Left lung (tissue), 10 donors: ENCODE measurements around the gene LRPPRC. TPM values are rescaled to one million over a fixed set of nuclear protein-coding genes. Genes with fewer than 3 reads are reported as not detected.

Experiments
- ATAC-seq: fragments of 200-7000 bp; cut with Tn5 transposase; one replicate; pipeline ENCODE4 v1.9.1; 2020; ENCODE audit warnings: moderate library complexity
- DNase-seq, 4 donors: peaks; one replicate each; pipeline ENCODE4 v3.0.0-alpha.2; 2013 to 2020
- H3K27ac ChIP-seq, 2 donors: fragments of 200-600 bp; sonication (generic) in 1 of 2; one replicate each; pipeline versions ENCODE4 v1.5.0 to v1.8.0; 2020 to 2021
- H3K27me3 ChIP-seq, 2 donors: fragments of 200-600 bp; sonication (generic) in 1 of 2; one replicate each; pipeline versions ENCODE4 v1.5.0 to v1.8.0; 2020 to 2021
- H3K36me3 ChIP-seq, 2 donors: fragments of 200-600 bp; sonication (generic) in 1 of 2; one replicate each; pipeline versions ENCODE4 v1.5.0 to v1.8.0; 2020 to 2021
- H3K4me1 ChIP-seq, 2 donors: fragments of 200-600 bp; one replicate each; pipeline ENCODE4 v1.8.0; 2021
- H3K4me3 ChIP-seq, 2 donors: fragments of 200-600 bp; sonication (generic) in 1 of 2; one replicate each; pipeline versions ENCODE4 v1.5.0 to v1.8.0; 2020 to 2021; ENCODE audit warnings: mild to moderate bottlenecking in 1 of 2
- H3K9me3 ChIP-seq, 2 donors: fragments of 200-600 bp; sonication (generic) in 1 of 2; one replicate each; pipeline versions ENCODE4 v1.5.0 to v1.8.0; 2020 to 2021
- intact Hi-C, 2 donors: fragments of 100-400 bp; cut with DNase I; formaldehyde crosslinking; loops; one replicate each; pipeline versions ENCODE4 v1.11.2 to v1.14.2; 2022
- polyA plus RNA-seq, 6 donors: library from polyadenylated mRNA; unstranded; fragments of 120-200 nt; gene quantifications; one replicate each; pipeline ENCODE4 v1.2.1, GENCODE V29; 2013; ENCODE audit not compliant: insufficient read length in 6 of 6
- total RNA-seq, 2 donors: library from RNA; stranded (reverse); fragmentation: NEBNext Ultra II Directional; extraction: Animal tissue kit (Norgen Biotek cat#: 25700); gene quantifications; one replicate each; pipeline ENCODE4 v1.2.1, GENCODE V29; 2021
- TF ChIP-seq, protein P1 (sequence below), 2 donors: fragments of 200-600 bp; sonication (generic) in 1 of 2; IDR thresholded peaks; one replicate each; pipeline versions ENCODE4 v1.5.0 to v1.8.0; 2021; ENCODE audit warnings: antibody characterized with exemption in 2 of 2
- donor health status: DM: no; HTN: yes; CAD: no.
- donor health status: DM: no; HTN: no; CAD: no.

The LRPPRC gene
- total and polyA plus RNA-seq, 8 donors, result 63.1 to 112 (median 98.5) TPM

DNA sequence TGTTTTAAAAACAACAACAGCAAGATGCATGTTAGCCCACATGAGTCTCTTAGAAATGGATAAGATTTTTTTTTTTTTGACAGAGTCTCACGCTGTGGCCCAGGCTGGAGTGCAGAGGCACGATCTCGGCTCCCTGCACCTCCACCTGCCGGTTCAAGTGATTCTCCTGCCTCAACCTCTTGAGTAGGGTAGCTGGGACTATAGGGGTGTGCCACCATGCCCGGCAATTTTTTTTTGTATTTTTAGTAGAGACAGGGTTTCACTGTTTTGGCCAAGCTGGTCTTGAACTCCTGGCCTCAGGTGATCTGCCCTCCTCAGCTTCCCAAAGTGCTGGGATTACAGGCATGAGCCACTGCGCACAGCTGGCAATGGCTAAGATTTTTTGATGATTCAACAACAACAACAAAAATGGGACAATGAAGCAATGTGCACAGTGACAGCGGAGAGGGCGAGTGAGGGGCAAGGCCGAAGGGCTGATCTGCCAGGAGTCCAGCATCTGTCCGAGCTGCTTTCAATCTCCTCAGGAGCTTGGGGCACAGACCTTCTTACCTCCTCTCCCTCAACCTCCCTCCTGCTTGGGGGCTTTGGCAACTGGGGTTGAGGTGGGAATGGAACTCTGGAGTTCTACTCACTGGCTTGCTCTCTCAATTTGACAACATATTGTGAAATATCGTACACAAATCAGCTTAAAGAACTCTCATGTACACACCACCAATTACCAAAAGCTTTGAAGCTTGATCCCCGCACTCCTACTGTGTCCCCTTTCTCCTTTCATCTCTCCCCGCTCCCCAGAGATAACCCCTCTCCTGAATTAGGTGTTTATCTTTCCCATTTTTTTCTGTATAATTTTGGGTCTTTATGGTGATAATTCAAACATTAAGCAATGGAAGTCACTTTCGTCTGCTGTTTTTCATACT, 153.6 kb downstream of the LRPPRC start:
- H3K27me3 ChIP-seq, result peaks cover 0 to 6% of the 10 kb centered on the region in 2 donors
- no peaks in the 10 kb centered on the region for H3K36me3 ChIP-seq
- H3K9me3 ChIP-seq, result no peaks in the 10 kb centered on the region
- H3K4me1 ChIP-seq, result no peaks in the 10 kb centered on the region
- no peak for DNase-seq
- no peak overlapping the region for H3K4me3 ChIP-seq
- intact Hi-C loops, result no loop called here
- TF ChIP-seq, protein P1, sequence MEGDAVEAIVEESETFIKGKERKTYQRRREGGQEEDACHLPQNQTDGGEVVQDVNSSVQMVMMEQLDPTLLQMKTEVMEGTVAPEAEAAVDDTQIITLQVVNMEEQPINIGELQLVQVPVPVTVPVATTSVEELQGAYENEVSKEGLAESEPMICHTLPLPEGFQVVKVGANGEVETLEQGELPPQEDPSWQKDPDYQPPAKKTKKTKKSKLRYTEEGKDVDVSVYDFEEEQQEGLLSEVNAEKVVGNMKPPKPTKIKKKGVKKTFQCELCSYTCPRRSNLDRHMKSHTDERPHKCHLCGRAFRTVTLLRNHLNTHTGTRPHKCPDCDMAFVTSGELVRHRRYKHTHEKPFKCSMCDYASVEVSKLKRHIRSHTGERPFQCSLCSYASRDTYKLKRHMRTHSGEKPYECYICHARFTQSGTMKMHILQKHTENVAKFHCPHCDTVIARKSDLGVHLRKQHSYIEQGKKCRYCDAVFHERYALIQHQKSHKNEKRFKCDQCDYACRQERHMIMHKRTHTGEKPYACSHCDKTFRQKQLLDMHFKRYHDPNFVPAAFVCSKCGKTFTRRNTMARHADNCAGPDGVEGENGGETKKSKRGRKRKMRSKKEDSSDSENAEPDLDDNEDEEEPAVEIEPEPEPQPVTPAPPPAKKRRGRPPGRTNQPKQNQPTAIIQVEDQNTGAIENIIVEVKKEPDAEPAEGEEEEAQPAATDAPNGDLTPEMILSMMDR (IDR thresholded peaks at IDR 0.05), result no peak
- no peak overlapping the region for H3K27ac ChIP-seq
- no peak for ATAC-seq

DNA sequence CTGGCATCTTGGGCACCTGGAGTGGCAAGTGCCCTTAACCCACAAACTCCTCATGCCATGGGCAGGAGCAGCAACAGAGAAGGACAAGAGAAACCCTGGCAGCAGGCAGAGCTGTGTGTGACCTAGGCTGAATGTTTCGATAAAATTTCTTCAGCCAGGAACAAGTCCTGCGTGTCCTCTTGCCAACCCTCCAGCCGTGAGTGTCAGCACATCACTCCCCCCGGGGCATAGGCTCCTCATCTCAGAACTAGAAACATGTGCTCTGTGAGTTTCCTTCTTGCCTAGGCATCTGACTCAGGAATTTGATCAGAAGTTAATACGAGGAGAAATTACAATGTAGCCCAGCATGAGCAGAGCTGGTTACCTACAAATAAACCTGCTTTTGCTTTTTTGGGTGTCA, 154.8 kb downstream of the LRPPRC start:
- peaks cover 0 to 6% of the 10 kb centered on the region in 2 donors for H3K27me3 ChIP-seq
- DNase-seq (no peak), ATAC-seq (no peak)
- no peaks in the 10 kb centered on the region for H3K36me3 ChIP-seq
- H3K4me1 ChIP-seq, result no peaks in the 10 kb centered on the region
- TF ChIP-seq, protein P1 (IDR thresholded peaks at IDR 0.05), result no peak
- no peak overlapping the region for H3K4me3 ChIP-seq
- H3K9me3 ChIP-seq, result no peaks in the 10 kb centered on the region
- H3K27ac ChIP-seq, result no peak overlapping the region
- intact Hi-C loops, result no loop called here

DNA sequence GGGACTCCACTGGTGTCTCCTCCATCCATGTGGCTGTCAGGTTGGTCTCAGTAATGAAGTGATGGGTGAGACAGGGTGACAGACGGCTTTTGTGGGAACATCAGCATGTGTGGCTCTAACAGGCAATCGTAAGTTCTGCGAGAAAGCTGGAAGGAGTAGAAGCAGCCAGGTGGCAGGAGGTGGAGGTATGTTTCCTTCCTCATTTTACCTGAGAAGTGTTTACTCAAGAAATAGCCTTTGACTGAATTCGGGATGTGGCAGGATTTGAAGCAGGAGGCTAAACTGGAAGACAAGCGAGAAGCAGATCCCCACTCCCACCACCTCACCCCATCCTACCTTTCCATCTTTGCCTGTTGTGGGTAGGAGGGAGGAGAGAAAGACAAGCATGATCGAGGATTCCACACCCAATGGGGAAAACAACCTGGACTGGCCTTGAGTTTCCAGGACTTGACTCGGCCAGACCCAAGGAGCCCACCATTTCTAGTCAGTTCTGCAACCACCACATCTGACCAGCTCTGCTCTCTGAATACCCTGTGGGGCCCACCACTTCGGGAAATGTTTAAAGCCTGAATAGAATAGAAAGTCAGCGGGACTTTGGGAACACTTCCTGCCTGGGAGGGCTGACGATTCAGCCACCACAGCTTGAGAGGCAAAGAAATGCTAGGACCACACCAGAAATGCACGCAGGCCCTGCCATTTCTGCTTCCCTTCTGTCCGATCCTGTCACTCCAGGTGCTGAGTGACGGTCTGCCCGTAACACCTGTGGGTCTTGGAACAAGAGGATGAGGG, 155.8 kb downstream of the LRPPRC start:
- DNase-seq (no peak), ATAC-seq (no peak)
- Histone ChIP-seq H3K4me1 (no peaks in the 10 kb centered on the region), H3K27me3 (peaks cover 0 to 6% of the 10 kb centered on the region in 2 donors), H3K9me3 (no peaks in the 10 kb centered on the region), H3K4me3 (no peak overlapping the region), H3K36me3 (no peaks in the 10 kb centered on the region), H3K27ac (no peak overlapping the region)
- TF ChIP-seq, protein P1 (IDR thresholded peaks at IDR 0.05), result no peak
- intact Hi-C loops, result no loop called here

DNA sequence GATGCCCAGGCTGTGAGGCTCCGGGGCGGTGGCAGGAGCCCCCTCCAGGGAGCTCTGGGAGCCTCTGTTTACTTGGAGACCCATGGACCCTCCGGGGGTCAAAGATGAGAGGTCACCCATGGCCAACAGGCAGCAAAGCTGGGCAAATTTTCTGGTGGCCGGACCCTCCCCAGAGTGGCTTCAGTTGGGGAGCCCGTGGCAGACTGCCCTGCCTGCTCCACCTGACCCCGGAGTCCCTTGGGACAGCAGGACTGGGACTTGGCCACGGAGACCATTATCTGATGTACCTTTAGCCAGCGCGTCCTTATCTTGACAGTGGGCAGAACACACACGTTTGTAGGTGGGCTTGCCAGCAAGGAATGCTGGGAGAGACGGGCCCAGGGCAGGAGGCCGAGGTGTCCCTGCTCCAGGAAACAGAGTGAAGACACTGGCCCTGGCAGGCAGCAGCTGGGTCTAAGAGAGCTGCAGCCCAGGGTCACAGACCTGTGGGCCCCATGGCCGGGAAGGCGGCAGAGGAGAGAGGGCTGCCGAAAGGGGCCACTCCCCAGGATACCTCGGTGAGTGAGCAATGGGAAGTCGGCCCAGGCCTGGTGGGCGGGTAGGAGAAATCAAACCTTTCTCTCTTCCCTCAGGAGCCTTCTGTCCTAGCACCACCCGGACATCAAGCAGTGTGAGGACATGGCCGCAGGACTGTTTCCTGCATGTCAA, 157.1 kb downstream of the LRPPRC start, which contains the start of the genes ABCG5 and ABCG8:
ABCG5 (minus strand) TSS at position 280 of the 708 bp plus-strand sequence; CDS start at position 120, 160 bp downstream.
ABCG8 (plus strand) TSS at position 412 of the 708 bp plus-strand sequence; CDS start at position 495, 83 bp downstream.
- Histone ChIP-seq H3K9me3 (no peaks in the 10 kb centered on the region), H3K4me1 (no peaks in the 10 kb centered on the region), H3K4me3 (no peak within 1 kb of the TSS), H3K27me3 (peaks cover 0 to 6% of the 10 kb centered on the region in 2 donors), H3K27ac (no peak within 1 kb of the TSS), H3K36me3 (no peaks in the 10 kb centered on the region)
- intact Hi-C loops, result no loop called here
- no peak for DNase-seq
- TF ChIP-seq, protein P1 (IDR thresholded peaks at IDR 0.05), result no peak
- no peak for ATAC-seq
